Spleen (tissue), 11 donors: ENCODE data around the gene DUSP8. TPM values are rescaled to one million over a fixed set of nuclear protein-coding genes. Genes with fewer than 3 reads are reported as not detected.

Source experiments
- DNase-seq: peaks from one replicate; pipeline ENCODE4 v3.0.0-alpha.2; 2020
- H3K27ac ChIP-seq, 8 donors: fragments of 200-600 bp; sonication (generic) in 7 of 8; 1 replicate in 4 of 8; 2 replicates in 4 of 8; pipeline versions ENCODE4 v1.5.0 to v1.8.0; 2016 to 2021; ENCODE audit warnings: inconsistent platforms in 4 of 8, mild to moderate bottlenecking in 4 of 8, moderate library complexity in 1 of 8
- H3K27me3 ChIP-seq, 7 donors: fragments of 200-600 bp; sonication (generic) in 6 of 7; replicated peaks in 1 of 7; 1 replicate in 4 of 7; 2 replicates in 3 of 7; pipeline versions ENCODE4 v1.5.0 to v1.8.0; 2016 to 2021; ENCODE audit warnings: inconsistent platforms in 3 of 7, mild to moderate bottlenecking in 1 of 7
- H3K36me3 ChIP-seq, 6 donors: fragments of 200-600 bp; sonication (generic) in 5 of 6; 1 replicate in 4 of 6; 2 replicates in 2 of 6; pipeline versions ENCODE4 v1.5.0 to v1.8.0; 2016 to 2021; ENCODE audit warnings: inconsistent platforms in 2 of 6
- H3K4me1 ChIP-seq, 6 donors: fragments of 200-600 bp; sonication (generic) in 5 of 6; 1 replicate in 3 of 6; 2 replicates in 3 of 6; pipeline versions ENCODE4 v1.5.0 to v1.8.0; 2016 to 2021; ENCODE audit warnings: inconsistent platforms in 3 of 6
- H3K4me3 ChIP-seq, 8 donors: fragments of 200-600 bp; sonication (generic) in 7 of 8; 1 replicate in 4 of 8; 2 replicates in 4 of 8; pipeline versions ENCODE4 v1.5.0 to v1.8.0; 2016 to 2021; ENCODE audit warnings: inconsistent platforms in 4 of 8, mild to moderate bottlenecking in 4 of 8, moderate library complexity in 2 of 8
- H3K9me3 ChIP-seq, 8 donors: fragments of 200-600 bp; sonication (generic) in 7 of 8; 1 replicate in 4 of 8; 2 replicates in 4 of 8; pipeline versions ENCODE4 v1.5.0 to v1.8.0; 2016 to 2021; ENCODE audit warnings: inconsistent platforms in 4 of 8
- POLR2A ChIP-seq, 3 donors: fragments of 450-650 bp; IDR thresholded peaks; one replicate each; pipeline ENCODE4 v1.5.1; 2017; ENCODE audit warnings: antibody characterized with exemption in 3 of 3, mild to moderate bottlenecking in 1 of 3
- POLR2AphosphoS5 ChIP-seq, 3 donors: sonication (generic); formaldehyde crosslinking; IDR thresholded peaks; one replicate each; pipeline ENCODE4 v1.5.1; 2017; ENCODE audit warnings: antibody characterized with exemption in 3 of 3
- WGBS, 5 donors: extraction: QIAGEN DNeasy Blood & Tissue Kit in 3 of 5; methylation state at CpG; one replicate each; pipeline versions ENCODE4 v1.1.5 to v1.1.7; 2013 to 2018; 5-methylcytosine and 5-hydroxymethylcytosine counted together
- intact Hi-C: fragments of 100-400 bp; cut with DNase I; formaldehyde crosslinking; loops from one replicate; pipeline ENCODE4 v1.15.0; 2023; ENCODE audit warnings: low total_unique reads
- polyA plus RNA-seq, 3 donors: library from polyadenylated mRNA; stranded (reverse); fragments of 200-250 nt; gene quantifications; one replicate each; pipeline ENCODE4 v1.2.1, GENCODE V29; 2013
- total RNA-seq, 7 donors: library from RNA; depleted of rRNA in 3 of 7; stranded (reverse); fragments of >200 nt in 3 of 7; fragmentation: NEBNext Ultra II Directional in 4 of 7; extraction: Animal tissue kit (Norgen Biotek cat#: 25700) in 4 of 7; gene quantifications; one replicate each; pipeline versions ENCODE4 v1.1.0 to v1.2.1, GENCODE V29; 2016 to 2021
- TF ChIP-seq, protein P1 (sequence below), 11 experiments: fragments of 200-600 bp in 7 of 11; fragments of 450-650 bp in 4 of 11; sonication (generic) in 4 of 11; IDR thresholded peaks in 8 of 11; conservative IDR thresholded peaks in 3 of 11; 1 replicate in 7 of 11; 2 replicates in 4 of 11; pipeline versions ENCODE4 v1.4.0 to v1.8.0; 2016 to 2021; ENCODE audit warnings: antibody characterized with exemption in 11 of 11, inconsistent platforms in 4 of 11, mild to moderate bottlenecking in 1 of 11
- donor health status: healthy with polysubstance abuse.
- donor health status: DM: no; HTN: no; CAD: no; lungs with moderate emphysema.
- donor health status: DM: no; HTN: no; CAD: no.
- donor health status: Bipolar disorder and iron deficiency.
- donor health status: healthy.
- donor health status: DM: no; HTN: no; CAD: no.
- donor health status: DM: yes; HTN: yes; CAD: no.

The DUSP8 gene
- total and polyA plus RNA-seq, 10 donors, result 0.38 to 18.4 (median 2.6) TPM

DNA sequence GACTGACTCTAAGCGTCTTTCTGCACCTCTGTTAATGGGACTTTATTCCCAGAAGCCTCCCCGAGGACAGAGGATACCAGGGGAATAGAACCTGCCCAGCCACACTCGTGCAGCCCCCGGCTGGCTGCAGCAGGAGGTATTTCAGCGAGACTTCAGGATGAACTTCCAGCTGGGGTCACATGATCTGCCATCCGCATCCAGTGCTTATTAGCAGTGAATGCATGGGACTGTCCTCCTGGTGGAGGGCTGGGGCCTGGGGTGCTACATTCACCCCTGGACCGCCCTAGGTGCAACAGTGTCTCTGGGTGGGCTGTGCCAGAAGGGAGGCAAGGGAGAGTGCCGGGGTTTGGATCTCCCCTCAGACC, 1.6 kb downstream of the DUSP8 start:
- Histone ChIP-seq H3K4me3 (peak overlapping the region in 3 of 8 donors; percentile 41 to 79 (median 49)), H3K27ac (peak overlapping the region in 1 of 8 donors; percentile 91), H3K4me1 (peaks cover 13 to 82% (median 42%) of the 10 kb centered on the region in 6 donors), H3K27me3 (peaks cover 0 to 78% (median 29%) of the 10 kb centered on the region in 7 donors), H3K36me3 (peaks cover 0 to under 1% (median 0%) of the 10 kb centered on the region in 6 donors), H3K9me3 (no peaks in the 10 kb centered on the region)
- WGBS, 5 donors, result 65 to 84% (median 77%) methylated on average over 8 of the region's 8 CpGs; no CpG with 5 or more reads in 1 of the 5 donors
- TF ChIP-seq, protein P1, sequence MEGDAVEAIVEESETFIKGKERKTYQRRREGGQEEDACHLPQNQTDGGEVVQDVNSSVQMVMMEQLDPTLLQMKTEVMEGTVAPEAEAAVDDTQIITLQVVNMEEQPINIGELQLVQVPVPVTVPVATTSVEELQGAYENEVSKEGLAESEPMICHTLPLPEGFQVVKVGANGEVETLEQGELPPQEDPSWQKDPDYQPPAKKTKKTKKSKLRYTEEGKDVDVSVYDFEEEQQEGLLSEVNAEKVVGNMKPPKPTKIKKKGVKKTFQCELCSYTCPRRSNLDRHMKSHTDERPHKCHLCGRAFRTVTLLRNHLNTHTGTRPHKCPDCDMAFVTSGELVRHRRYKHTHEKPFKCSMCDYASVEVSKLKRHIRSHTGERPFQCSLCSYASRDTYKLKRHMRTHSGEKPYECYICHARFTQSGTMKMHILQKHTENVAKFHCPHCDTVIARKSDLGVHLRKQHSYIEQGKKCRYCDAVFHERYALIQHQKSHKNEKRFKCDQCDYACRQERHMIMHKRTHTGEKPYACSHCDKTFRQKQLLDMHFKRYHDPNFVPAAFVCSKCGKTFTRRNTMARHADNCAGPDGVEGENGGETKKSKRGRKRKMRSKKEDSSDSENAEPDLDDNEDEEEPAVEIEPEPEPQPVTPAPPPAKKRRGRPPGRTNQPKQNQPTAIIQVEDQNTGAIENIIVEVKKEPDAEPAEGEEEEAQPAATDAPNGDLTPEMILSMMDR (IDR thresholded peaks at IDR 0.05 in 8 of 11, conservative IDR thresholded peaks at IDR 0.05 in 3 of 11), result no peak
- no peak for TF ChIP-seq POLR2AphosphoS5 (IDR thresholded peaks at IDR 0.05)
- no peak for TF ChIP-seq POLR2A (IDR thresholded peaks at IDR 0.05)
- intact Hi-C loops, result loop anchor here (10.0 kb wide), 1 partner anchor 366 kb away; no protein-coding TSS in a partner anchor
- no peak for DNase-seq

DNA sequence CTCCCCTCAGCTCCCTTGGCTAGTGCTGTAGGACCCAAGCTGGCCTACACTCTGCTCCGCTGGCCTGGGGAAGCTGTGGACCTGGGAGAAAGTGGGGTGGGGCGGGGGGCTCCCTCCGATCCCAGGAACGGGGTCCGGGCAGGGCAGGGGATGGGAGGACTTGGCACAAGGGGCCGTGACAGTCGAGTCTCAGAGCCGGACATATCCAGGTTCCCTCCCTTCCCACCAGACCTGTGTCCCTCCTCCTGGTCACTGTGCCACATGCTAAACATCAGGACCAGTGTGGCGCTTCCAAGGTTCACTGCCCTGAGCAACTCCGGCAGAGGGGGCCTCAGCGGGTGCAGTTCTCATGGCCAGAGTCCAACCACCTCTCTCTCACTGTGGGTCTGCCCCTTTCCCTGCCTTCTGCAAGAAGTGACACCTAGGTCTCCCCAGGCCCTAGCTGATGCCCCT, 2.0 kb downstream of the DUSP8 start:
- whole genome bisulfite sequencing, 5 donors, result 80 to 85% (median 80%) methylated on average over 9 to 11 of the region's 11 CpGs; no CpG with 5 or more reads in 1 of the 5 donors
- H3K4me1 ChIP-seq, result peaks cover 13 to 87% (median 43%) of the 10 kb centered on the region in 6 donors
- no peaks in the 10 kb centered on the region for H3K9me3 ChIP-seq
- H3K27ac ChIP-seq, result no peak overlapping the region
- DNase-seq, result peak; percentile 69
- peaks cover 0 to 78% (median 29%) of the 10 kb centered on the region in 7 donors for H3K27me3 ChIP-seq
- TF ChIP-seq POLR2A (IDR thresholded peaks at IDR 0.05) (no peak), POLR2AphosphoS5 (IDR thresholded peaks at IDR 0.05) (no peak)
- TF ChIP-seq, protein P1 (IDR thresholded peaks at IDR 0.05 in 8 of 11, conservative IDR thresholded peaks at IDR 0.05 in 3 of 11), result no peak
- intact Hi-C loops, result loop anchor here (10.0 kb wide), 1 partner anchor 365 kb away; no protein-coding TSS in a partner anchor
- H3K4me3 ChIP-seq, result no peak overlapping the region
- H3K36me3 ChIP-seq, result peaks cover 0 to 4% (median 0%) of the 10 kb centered on the region in 6 donors

DNA sequence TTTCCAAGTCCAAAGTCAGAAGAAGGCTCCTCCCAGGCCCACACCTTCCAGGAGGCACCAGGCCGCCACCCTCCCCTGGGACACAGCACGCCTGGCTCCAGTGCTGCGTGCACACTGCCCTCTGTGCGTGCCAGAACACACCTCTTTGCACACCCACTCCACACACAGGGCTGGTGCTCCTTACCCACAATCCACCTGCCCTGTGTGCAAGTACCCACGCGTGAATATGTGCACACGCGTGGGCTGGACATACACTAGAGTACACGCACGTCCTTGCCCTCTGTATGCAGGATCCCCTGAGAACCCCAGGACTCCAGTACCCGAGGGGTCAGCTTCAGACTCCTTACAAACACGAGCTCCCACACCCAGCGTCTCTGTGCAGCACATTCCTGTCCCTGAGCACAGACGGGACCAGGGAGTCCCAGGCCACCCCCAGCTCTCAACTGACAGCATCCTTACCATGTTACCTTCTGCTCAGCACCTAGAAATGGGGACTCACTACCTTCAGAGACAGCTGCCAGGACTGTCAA, 2.8 kb downstream of the DUSP8 start:
- Histone ChIP-seq H3K36me3 (peaks cover 0 to 4% (median 0%) of the 10 kb centered on the region in 6 donors), H3K27me3 (peaks cover 0 to 78% (median 29%) of the 10 kb centered on the region in 7 donors), H3K27ac (no peak overlapping the region), H3K4me1 (peaks cover 15 to 87% (median 44%) of the 10 kb centered on the region in 6 donors), H3K4me3 (no peak overlapping the region), H3K9me3 (no peaks in the 10 kb centered on the region)
- peak; percentile 64 for DNase-seq
- intact Hi-C loops, result no loop called here
- WGBS, 5 donors, result 73 to 84% (median 80%) methylated on average over 10 to 14 of the region's 14 CpGs
- TF ChIP-seq, protein P1 (IDR thresholded peaks at IDR 0.05 in 8 of 11, conservative IDR thresholded peaks at IDR 0.05 in 3 of 11), result no peak
- TF ChIP-seq POLR2A (IDR thresholded peaks at IDR 0.05) (no peak), POLR2AphosphoS5 (IDR thresholded peaks at IDR 0.05) (no peak)

DNA sequence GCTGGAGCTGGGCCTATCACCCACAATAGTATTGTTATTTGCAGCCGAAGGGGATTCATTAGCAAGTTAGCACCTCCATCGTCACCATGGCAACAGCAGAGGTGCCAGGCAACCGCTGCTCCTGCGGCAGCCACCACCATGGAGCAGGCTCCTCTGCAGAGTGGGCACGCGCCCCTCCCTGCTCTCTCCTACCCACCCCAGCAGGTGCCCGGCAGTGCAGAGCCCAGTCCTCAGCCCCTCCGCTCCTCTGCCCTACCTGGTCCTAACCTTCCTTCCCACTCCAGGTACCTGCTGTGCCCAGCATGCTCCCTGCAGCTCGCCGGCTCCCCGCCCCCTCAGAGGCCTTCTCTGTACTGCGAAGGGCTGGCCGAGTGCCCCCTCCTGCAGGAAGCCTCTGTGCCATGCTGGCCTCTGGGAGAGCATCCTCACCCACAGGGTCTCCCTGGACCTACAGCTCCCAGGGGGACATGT, 3.6 kb downstream of the DUSP8 start:
- H3K36me3 ChIP-seq, result peaks cover 0 to 9% (median 0%) of the 10 kb centered on the region in 6 donors
- TF ChIP-seq, protein P1 (IDR thresholded peaks at IDR 0.05 in 8 of 11, conservative IDR thresholded peaks at IDR 0.05 in 3 of 11), result no peak
- no peak for TF ChIP-seq POLR2A (IDR thresholded peaks at IDR 0.05)
- no peak for TF ChIP-seq POLR2AphosphoS5 (IDR thresholded peaks at IDR 0.05)
- 42 to 55% (median 51%) methylated on average over 12 to 13 of the region's 13 CpGs for WGBS, 5 donors
- H3K4me1 ChIP-seq, result peaks cover 7 to 87% (median 42%) of the 10 kb centered on the region in 6 donors
- peak; percentile 81 for DNase-seq
- H3K27me3 ChIP-seq, result peaks cover 0 to 78% (median 25%) of the 10 kb centered on the region in 7 donors
- no peak overlapping the region for H3K27ac ChIP-seq
- intact Hi-C loops, result no loop called here
- H3K4me3 ChIP-seq, result no peak overlapping the region
- no peaks in the 10 kb centered on the region for H3K9me3 ChIP-seq
